Uterus (tissue), 4 donors: Measurements from ENCODE around the gene FAM110A. TPM values are rescaled to one million over a fixed set of nuclear protein-coding genes. Genes with fewer than 3 reads are reported as not detected.

Experiments used
- DNase-seq, 2 donors: peaks; one replicate each; pipeline ENCODE4 v3.0.0-alpha.2; 2019 to 2020
- H3K27ac ChIP-seq, 2 donors: fragments of 200-600 bp; sonication (generic); 1 replicate in 1 of 2; 2 replicates in 1 of 2; pipeline ENCODE4 v1.5.1; 2016 to 2018
- H3K27me3 ChIP-seq, 2 donors: fragments of 200-600 bp; sonication (generic); one replicate each; pipeline ENCODE4 v1.5.1; 2018 to 2019; ENCODE audit warnings: control low read depth in 1 of 2
- H3K36me3 ChIP-seq, 2 donors: fragments of 200-600 bp; sonication (generic); one replicate each; pipeline ENCODE4 v1.5.1; 2019; ENCODE audit warnings: control low read depth in 1 of 2
- H3K4me1 ChIP-seq, 2 donors: fragments of 200-600 bp; sonication (generic); one replicate each; pipeline ENCODE4 v1.5.1; 2018 to 2019; ENCODE audit warnings: control low read depth in 1 of 2
- H3K4me3 ChIP-seq, 2 donors: fragments of 200-600 bp; sonication (generic); 1 replicate in 1 of 2; 2 replicates in 1 of 2; pipeline ENCODE4 v1.5.1; 2018 to 2019; ENCODE audit warnings: mild to moderate bottlenecking in 1 of 2
- H3K9me3 ChIP-seq, 2 donors: fragments of 200-600 bp; sonication (generic); one replicate each; pipeline ENCODE4 v1.5.1; 2019; ENCODE audit warnings: control low read depth in 1 of 2
- POLR2A ChIP-seq, 2 donors: fragments of 450-650 bp; IDR thresholded peaks; one replicate each; pipeline ENCODE4 v1.6.1; 2016; ENCODE audit warnings: antibody characterized with exemption in 2 of 2, mild to moderate bottlenecking in 1 of 2, moderate library complexity in 1 of 2
- intact Hi-C: fragments of 100-400 bp; cut with DNase I; formaldehyde crosslinking; loops from one replicate; pipeline ENCODE4 v1.15.1; 2023; ENCODE audit warnings: low total_unique reads
- total RNA-seq, 4 donors: library from RNA; depleted of rRNA in 3 of 4; stranded (reverse); fragments of >200 nt in 3 of 4; gene quantifications; one replicate each; pipeline versions ENCODE4 v1.1.0 to v1.2.4, GENCODE V29; 2014 to 2023
- TF ChIP-seq, protein P1 (sequence below), 4 experiments: fragments of 200-600 bp in 2 of 4; fragments of 450-650 bp in 2 of 4; sonication (generic) in 2 of 4; IDR thresholded peaks; one replicate each; pipeline ENCODE4 v1.5.1; 2016 to 2019; ENCODE audit warnings: antibody characterized with exemption in 4 of 4, mild to moderate bottlenecking in 2 of 4, moderate library complexity in 1 of 4
- donor health status: DM: yes; HTN: yes; CAD: no.

FAM110A gene
- total RNA-seq, 4 donors from 2014 or later, result 0.59 to 6.2 (median 4.0) TPM

DNA sequence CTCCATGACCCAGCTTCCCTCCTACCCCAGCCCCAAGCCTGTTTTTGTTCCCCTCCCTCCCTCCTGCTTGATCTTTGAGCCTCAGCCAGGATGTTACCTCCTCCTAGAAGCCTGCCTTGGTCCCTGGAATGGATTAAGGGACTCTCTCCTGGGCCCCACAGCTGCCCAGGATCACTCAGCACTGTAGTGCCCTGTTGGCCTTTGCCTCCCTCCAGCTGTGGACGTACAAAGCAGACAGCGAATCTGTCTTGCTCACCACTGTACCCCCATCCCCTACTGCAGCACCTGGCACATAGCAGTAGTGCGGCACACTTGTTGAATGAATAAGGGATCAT is 11.8 kb upstream of the FAM110A start:
- H3K27me3 ChIP-seq, result no peaks in the 10 kb centered on the region
- no peaks in the 10 kb centered on the region for H3K4me1 ChIP-seq
- H3K36me3 ChIP-seq, result no peaks in the 10 kb centered on the region
- TF ChIP-seq, protein P1, sequence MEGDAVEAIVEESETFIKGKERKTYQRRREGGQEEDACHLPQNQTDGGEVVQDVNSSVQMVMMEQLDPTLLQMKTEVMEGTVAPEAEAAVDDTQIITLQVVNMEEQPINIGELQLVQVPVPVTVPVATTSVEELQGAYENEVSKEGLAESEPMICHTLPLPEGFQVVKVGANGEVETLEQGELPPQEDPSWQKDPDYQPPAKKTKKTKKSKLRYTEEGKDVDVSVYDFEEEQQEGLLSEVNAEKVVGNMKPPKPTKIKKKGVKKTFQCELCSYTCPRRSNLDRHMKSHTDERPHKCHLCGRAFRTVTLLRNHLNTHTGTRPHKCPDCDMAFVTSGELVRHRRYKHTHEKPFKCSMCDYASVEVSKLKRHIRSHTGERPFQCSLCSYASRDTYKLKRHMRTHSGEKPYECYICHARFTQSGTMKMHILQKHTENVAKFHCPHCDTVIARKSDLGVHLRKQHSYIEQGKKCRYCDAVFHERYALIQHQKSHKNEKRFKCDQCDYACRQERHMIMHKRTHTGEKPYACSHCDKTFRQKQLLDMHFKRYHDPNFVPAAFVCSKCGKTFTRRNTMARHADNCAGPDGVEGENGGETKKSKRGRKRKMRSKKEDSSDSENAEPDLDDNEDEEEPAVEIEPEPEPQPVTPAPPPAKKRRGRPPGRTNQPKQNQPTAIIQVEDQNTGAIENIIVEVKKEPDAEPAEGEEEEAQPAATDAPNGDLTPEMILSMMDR (IDR thresholded peaks at IDR 0.05), result no peak
- no peak for TF ChIP-seq POLR2A (IDR thresholded peaks at IDR 0.05)
- no peak overlapping the region for H3K27ac ChIP-seq
- intact Hi-C loops, result no loop called here
- no peak overlapping the region for H3K4me3 ChIP-seq
- DNase-seq, result no peak
- no peaks in the 10 kb centered on the region for H3K9me3 ChIP-seq

DNA sequence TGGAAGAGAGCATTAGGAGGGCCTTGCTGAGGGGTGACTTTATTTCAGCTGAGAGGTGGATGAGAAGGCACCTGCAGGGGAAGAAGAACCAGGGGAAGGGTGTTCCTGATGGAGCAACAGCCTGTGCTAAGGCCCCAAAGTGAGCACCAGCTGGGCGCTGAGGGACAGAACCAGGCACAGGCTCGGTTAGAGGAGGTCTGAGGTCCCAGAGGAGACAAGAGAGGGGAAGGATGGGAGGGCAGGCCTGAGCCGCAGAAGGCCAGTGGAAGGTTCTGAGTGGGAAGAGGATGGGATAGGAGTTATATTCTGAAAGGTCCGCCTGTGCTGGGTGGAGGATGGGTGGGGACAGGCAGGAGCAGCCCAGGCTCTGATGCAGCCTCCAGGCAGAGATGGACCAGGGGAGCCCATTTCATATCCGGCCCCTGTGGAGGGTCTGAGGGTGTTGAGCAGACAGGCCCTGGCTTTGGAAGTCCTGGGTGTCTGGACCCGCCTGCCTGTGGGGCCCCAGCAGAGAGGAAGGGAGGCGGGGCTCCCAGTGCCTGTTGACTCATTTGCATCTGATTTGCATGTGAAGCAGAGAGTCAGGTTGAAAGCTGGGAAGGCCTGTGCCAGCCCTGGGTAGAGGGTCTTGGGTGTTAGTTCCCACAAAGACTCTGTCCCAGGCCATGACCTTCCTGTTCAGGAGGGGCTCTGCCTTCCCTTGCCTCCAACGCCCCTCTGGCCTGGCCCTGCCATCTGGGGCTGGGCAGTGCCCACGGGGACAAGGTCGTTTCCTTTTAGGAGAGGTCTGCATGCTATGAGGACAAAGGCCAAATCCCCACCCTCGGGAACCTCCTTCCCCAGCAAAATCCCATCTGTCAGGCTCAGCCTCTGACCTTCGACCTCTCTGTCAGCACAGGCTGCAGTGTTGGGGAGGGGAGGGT is 10.6 kb upstream of the FAM110A start:
- intact Hi-C loops, result no loop called here
- DNase-seq, result no peak
- Histone ChIP-seq H3K4me3 (no peak overlapping the region), H3K9me3 (no peaks in the 10 kb centered on the region), H3K27me3 (no peaks in the 10 kb centered on the region), H3K4me1 (no peaks in the 10 kb centered on the region), H3K27ac (no peak overlapping the region), H3K36me3 (no peaks in the 10 kb centered on the region)
- TF ChIP-seq POLR2A (IDR thresholded peaks at IDR 0.05), result no peak
- TF ChIP-seq, protein P1 (IDR thresholded peaks at IDR 0.05), result no peak

DNA sequence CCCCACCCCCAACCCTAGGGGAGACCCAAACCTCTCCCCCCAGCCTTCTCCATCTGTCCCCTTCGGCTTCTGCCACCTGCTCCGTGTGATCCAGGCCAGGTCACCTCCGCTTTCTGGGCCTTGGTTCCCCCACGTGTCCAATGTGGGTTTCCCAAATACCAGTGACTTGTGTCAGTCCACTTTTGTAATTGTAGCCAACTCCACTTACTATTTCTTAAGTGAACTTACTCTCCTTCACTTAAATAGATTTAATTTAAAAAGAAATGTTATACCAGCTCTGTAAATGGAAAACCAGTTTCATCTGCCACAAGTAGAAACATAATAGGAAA is 10.0 kb upstream of the FAM110A start:
- intact Hi-C loops, result no loop called here
- H3K4me1 ChIP-seq, result no peaks in the 10 kb centered on the region
- no peaks in the 10 kb centered on the region for H3K9me3 ChIP-seq
- H3K27ac ChIP-seq, result no peak overlapping the region
- no peaks in the 10 kb centered on the region for H3K36me3 ChIP-seq
- H3K27me3 ChIP-seq, result no peaks in the 10 kb centered on the region
- no peak overlapping the region for H3K4me3 ChIP-seq
- TF ChIP-seq POLR2A (IDR thresholded peaks at IDR 0.05), result no peak
- TF ChIP-seq, protein P1 (IDR thresholded peaks at IDR 0.05), result no peak
- DNase-seq, result no peak

DNA sequence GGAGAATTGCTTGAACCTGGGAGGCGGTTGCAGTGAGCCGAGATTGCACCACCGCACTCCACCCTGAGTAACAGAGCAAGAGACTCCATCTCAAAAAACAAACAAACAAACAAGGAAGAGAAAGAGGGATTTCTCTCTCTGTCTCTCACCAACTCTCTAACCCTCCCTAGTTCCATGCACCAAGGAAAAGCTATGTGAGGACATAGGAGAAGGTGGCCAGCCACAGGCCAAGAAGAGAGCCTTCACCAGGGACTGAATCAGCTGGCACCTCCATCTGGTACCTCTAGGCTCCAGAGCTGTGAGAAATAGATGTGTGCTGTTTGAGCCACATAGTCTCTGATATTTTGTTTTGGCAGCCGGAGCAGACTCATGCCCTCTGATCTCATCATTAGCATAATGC is 9.0 kb upstream of the FAM110A start:
- TF ChIP-seq POLR2A (IDR thresholded peaks at IDR 0.05), result no peak
- Histone ChIP-seq H3K9me3 (no peaks in the 10 kb centered on the region), H3K27ac (no peak overlapping the region), H3K4me1 (no peaks in the 10 kb centered on the region), H3K4me3 (no peak overlapping the region), H3K27me3 (no peaks in the 10 kb centered on the region), H3K36me3 (no peaks in the 10 kb centered on the region)
- intact Hi-C loops, result no loop called here
- no peak for DNase-seq

DNA sequence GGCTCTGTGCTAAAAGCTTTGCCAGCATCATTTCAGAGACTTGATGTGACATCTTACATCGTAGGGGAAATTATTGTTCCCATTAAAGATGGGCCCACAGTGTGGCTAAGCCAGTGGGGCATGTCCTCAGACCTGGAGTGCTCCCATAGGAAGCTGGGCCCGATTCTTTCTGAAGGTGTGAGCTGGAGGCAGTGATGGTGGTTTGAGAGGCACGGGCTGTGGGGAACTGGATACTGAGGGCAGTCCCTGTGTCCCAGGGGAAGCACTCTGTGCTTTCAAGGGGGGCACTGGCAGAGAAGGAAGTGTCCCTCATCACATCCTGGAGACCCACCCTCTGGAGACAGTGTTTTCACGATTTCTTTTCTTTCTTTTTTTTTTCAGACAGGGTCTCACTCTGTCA is 8.6 kb upstream of the FAM110A start:
- DNase-seq, result no peak

More for the DNA sequence above, 8.6 kb upstream of the FAM110A start:
- intact Hi-C loops, result no loop called here
- Histone ChIP-seq H3K36me3 (no peaks in the 10 kb centered on the region), H3K4me3 (no peak overlapping the region), H3K27me3 (no peaks in the 10 kb centered on the region), H3K27ac (no peak overlapping the region), H3K4me1 (no peaks in the 10 kb centered on the region), H3K9me3 (no peaks in the 10 kb centered on the region)
- no peak for TF ChIP-seq POLR2A (IDR thresholded peaks at IDR 0.05)
- TF ChIP-seq, protein P1 (IDR thresholded peaks at IDR 0.05), result no peak
